Ascending aorta (tissue), 2 donors: ENCODE measurements around the gene TRPT1. TPM values are rescaled to one million over a fixed set of nuclear protein-coding genes. Genes with fewer than 3 reads are reported as not detected.

Experiments
- DNase-seq, 2 donors: peaks; one replicate each; pipeline ENCODE4 v3.0.0-alpha.2; 2019; ENCODE audit warnings: low spot score in 2 of 2
- H3K27ac ChIP-seq, 2 donors: fragments of 200-600 bp; sonication (generic); one replicate each; pipeline ENCODE4 v1.5.1; 2016 to 2017; ENCODE audit warnings: mild to moderate bottlenecking in 1 of 2
- H3K27me3 ChIP-seq: fragments of 200-600 bp; sonication (generic); one replicate; pipeline ENCODE4 v1.5.1; 2017
- H3K36me3 ChIP-seq, 2 donors: fragments of 200-600 bp; sonication (generic); one replicate each; pipeline ENCODE4 v1.5.1; 2016
- H3K4me1 ChIP-seq, 2 donors: fragments of 200-600 bp; sonication (generic); one replicate each; pipeline ENCODE4 v1.5.1; 2016 to 2017; ENCODE audit warnings: mild to moderate bottlenecking in 1 of 2
- H3K4me3 ChIP-seq, 2 donors: fragments of 200-600 bp; sonication (generic); one replicate each; pipeline ENCODE4 v1.5.1; 2016 to 2017; ENCODE audit warnings: mild to moderate bottlenecking in 1 of 2
- H3K9me3 ChIP-seq, 2 donors: fragments of 200-600 bp; sonication (generic); one replicate each; pipeline ENCODE4 v1.5.1; 2016
- CTCF ChIP-seq, 3 experiments: fragments of 200-600 bp in 2 of 3; fragments of 450-650 bp in 1 of 3; sonication (generic) in 2 of 3; IDR thresholded peaks; one replicate each; pipeline ENCODE4 v1.5.1; 2016 to 2019; ENCODE audit warnings: antibody characterized with exemption in 3 of 3, mild to moderate bottlenecking in 1 of 3, moderate library complexity in 1 of 3
- intact Hi-C: fragments of 100-400 bp; cut with DNase I; formaldehyde crosslinking; loops from one replicate; pipeline ENCODE4 v1.15.1; 2023
- total RNA-seq: library from RNA; depleted of rRNA; stranded (reverse); fragments of >200 nt; gene quantifications from one replicate; pipeline ENCODE4 v1.1.0, GENCODE V29; 2016

Gene TRPT1
- total RNA-seq, 1 donor from 2014 or later: 224 TPM

- Histone ChIP-seq H3K27ac (peak overlapping the region in 1 of 2 donors; percentile 20), H3K27me3 (no peaks in the 10 kb centered on the region), H3K4me3 (no peak overlapping the region), H3K9me3 (no peaks in the 10 kb centered on the region), H3K36me3 (no peaks in the 10 kb centered on the region), H3K4me1 (peaks cover 5 to 47% of the 10 kb centered on the region in 2 donors)
- intact Hi-C loops: no loop called here
- no peak for DNase-seq
- no peak for TF ChIP-seq CTCF (IDR thresholded peaks at IDR 0.05)
Measured at GRCh38 chr11:64231546-64231945, 5.6 kb upstream of the TRPT1 start.

- no peaks in the 10 kb centered on the region for H3K36me3 ChIP-seq
- H3K27ac ChIP-seq: peak overlapping the region; percentile 90 to 91
- no peak for TF ChIP-seq CTCF (IDR thresholded peaks at IDR 0.05)
- peaks cover 5 to 45% of the 10 kb centered on the region in 2 donors for H3K4me1 ChIP-seq
- H3K4me3 ChIP-seq: peak overlapping the region; percentile 62 to 72
- DNase-seq: no peak
- H3K9me3 ChIP-seq: no peaks in the 10 kb centered on the region
- no peaks in the 10 kb centered on the region for H3K27me3 ChIP-seq
- intact Hi-C loops: loop anchor here (1.0 kb wide), 1 partner anchor 46 kb away; no protein-coding TSS in a partner anchor
Measured at GRCh38 chr11:64230985-64231365, 5.0 kb upstream of the TRPT1 start.

GRCh38 chr11:64230171-64230984 lies 4.4 kb upstream of the TRPT1 start, which contains the start of gene DNAJC4:
TSS of gene DNAJC4 (plus strand) at chr11:64230548. CDS start at chr11:64230855, 307 bp downstream.
- Histone ChIP-seq H3K9me3 (no peaks in the 10 kb centered on the region), H3K4me1 (peaks cover 8 to 42% of the 10 kb centered on the region in 2 donors), H3K27me3 (no peaks in the 10 kb centered on the region), H3K27ac (peak within 1 kb of the TSS; percentile 90 to 91), H3K4me3 (peak within 1 kb of the TSS; percentile 62 to 72), H3K36me3 (no peaks in the 10 kb centered on the region)
- DNase-seq: peak; percentile 78 to 95
- no peak for TF ChIP-seq CTCF (IDR thresholded peaks at IDR 0.05)
- intact Hi-C loops: loop anchor here (1.0 kb wide), 1 partner anchor 45 kb away; no protein-coding TSS in a partner anchor

GRCh38 chr11:64229744-64230170 lies 3.8 kb upstream of the TRPT1 start:
- intact Hi-C loops: loop anchor here (1.0 to 5.0 kb wide), 2 partner anchors 44 to 73 kb away; partner anchors contain the start of gene CATSPERZ
- peak in 1 of 2 donors; percentile 63 for DNase-seq
- H3K4me3 ChIP-seq: peak overlapping the region; percentile 62 to 72
- TF ChIP-seq CTCF (IDR thresholded peaks at IDR 0.05): no peak
- H3K36me3 ChIP-seq: no peaks in the 10 kb centered on the region
- no peaks in the 10 kb centered on the region for H3K27me3 ChIP-seq
- H3K27ac ChIP-seq: peak overlapping the region; percentile 90 to 91
- no peaks in the 10 kb centered on the region for H3K9me3 ChIP-seq
- H3K4me1 ChIP-seq: peaks cover 7 to 42% of the 10 kb centered on the region in 2 donors

- Histone ChIP-seq H3K27me3 (no peaks in the 10 kb centered on the region), H3K4me3 (peak overlapping the region; percentile 62 to 72), H3K36me3 (no peaks in the 10 kb centered on the region), H3K9me3 (no peaks in the 10 kb centered on the region), H3K4me1 (peaks cover 7 to 43% of the 10 kb centered on the region in 2 donors), H3K27ac (peak overlapping the region; percentile 90 to 91)
- intact Hi-C loops: loop anchor here (5.0 kb wide), 1 partner anchor 73 kb away; the partner anchor contains the start of gene CATSPERZ
- peak in 1 of 2 donors; percentile 64 for DNase-seq
- TF ChIP-seq CTCF (IDR thresholded peaks at IDR 0.05): no peak
Measured at GRCh38 chr11:64229090-64229743, 3.2 kb upstream of the TRPT1 start.
